DOHH2 (cell line): Measurements from ENCODE around the gene PRKN.

Experiments used
- CTCF ChIP-seq: fragments of 200-600 bp; sonication (generic); IDR thresholded peaks from one replicate; pipeline ENCODE4 v1.5.1; 2014; ENCODE audit warnings: antibody characterized with exemption, mild to moderate bottlenecking, low read depth, low read length; ENCODE audit not compliant: poor library complexity, severe bottlenecking
- EZH2phosphoT487 ChIP-seq: fragments of 200-600 bp; sonication (generic); IDR thresholded peaks from 2 replicates; pipeline ENCODE4 v1.6.1; 2017; ENCODE audit warnings: borderline replicate concordance, mild to moderate bottlenecking, antibody characterized with exemption, low read length, moderate library complexity, mixed read lengths

GRCh38 chr6:161674930-161675682, 1052.5 kb downstream of the PRKN start:
- TF ChIP-seq CTCF (no peak), EZH2phosphoT487 (no peak)
